Right cardiac atrium (tissue), 5 donors: ENCODE data around the gene BNC2. TPM values are rescaled to one million over a fixed set of nuclear protein-coding genes. Genes with fewer than 3 reads are reported as not detected.

Experiments
- ATAC-seq, 2 donors: fragments of 200-7000 bp; cut with Tn5 transposase; one replicate each; pipeline versions ENCODE4 v1.8.0 to v1.9.1; 2020; ENCODE audit warnings: moderate library complexity in 2 of 2, mild to moderate bottlenecking in 1 of 2
- DNase-seq, 3 donors: peaks; one replicate each; pipeline ENCODE4 v3.0.0-alpha.2; 2020
- H3K27ac ChIP-seq: one replicate; pipeline ENCODE4 v1.5.1; 2013; ENCODE audit warnings: mild to moderate bottlenecking, low read length, control low read depth, moderate library complexity
- H3K27me3 ChIP-seq: one replicate; pipeline ENCODE4 v1.6.1; 2013; ENCODE audit not compliant: control insufficient read depth, insufficient read depth
- H3K4me1 ChIP-seq: one replicate; pipeline ENCODE4 v1.6.1; 2013; ENCODE audit warnings: low read length; ENCODE audit not compliant: control insufficient read depth, insufficient read depth
- H3K4me3 ChIP-seq: one replicate; pipeline ENCODE4 v1.5.1; 2013; ENCODE audit warnings: low read length, control low read depth
- H3K9me3 ChIP-seq: one replicate; pipeline ENCODE4 v1.6.1; 2013; ENCODE audit warnings: low read length; ENCODE audit not compliant: control insufficient read depth
- WGBS: extraction: QIAGEN DNeasy Blood & Tissue Kit; methylation state at CpG from one replicate; pipeline ENCODE4 v1.1.7; 2013; 5-methylcytosine and 5-hydroxymethylcytosine counted together
- intact Hi-C, 4 donors: fragments of 100-400 bp; cut with DNase I; formaldehyde crosslinking; loops; one replicate each; pipeline versions ENCODE4 v1.11.0 to v1.14.0; 2022 to 2023
- polyA plus RNA-seq: library from polyadenylated mRNA; stranded (reverse); fragments of 200-250 nt; gene quantifications from one replicate; pipeline ENCODE4 v1.2.3, GENCODE V29; 2013
- total RNA-seq, 4 donors: library from RNA; stranded (reverse); fragmentation: NEBNext Ultra II Directional; extraction: Animal tissue kit (Norgen Biotek cat#: 25700); gene quantifications; one replicate each; pipeline ENCODE4 v1.2.1, GENCODE V29; 2021
- donor health status: healthy with polysubstance abuse.
- donor health status: DM: no; HTN: yes; CAD: no.
- donor health status: DM: no; HTN: no; CAD: no.
- donor health status: DM: no; HTN: yes; CAD: no; lungs with severe emphysema.
- donor health status: DM: yes; HTN: yes; CAD: no.

BNC2 gene
- total and polyA plus RNA-seq, 5 donors = 4.7 to 123 (median 67.8) TPM

- Histone ChIP-seq H3K4me3 (no peak overlapping the region), H3K27me3 (no peaks in the 10 kb centered on the region), H3K4me1 (no peaks in the 10 kb centered on the region), H3K27ac (no peak overlapping the region), H3K9me3 (no peaks in the 10 kb centered on the region)
- intact Hi-C loops = no loop called here
- DNase-seq (no peak), ATAC-seq (no peak)
Observed at GRCh38 chr9:16594787-16595186, 275.7 kb downstream of the BNC2 start.

GRCh38 chr9:16593746-16594145 is 276.7 kb downstream of the BNC2 start:
- intact Hi-C loops = no loop called here
- H3K27ac ChIP-seq = no peak overlapping the region
- ATAC-seq = no peak

GRCh38 chr9:16591092-16591491 is 279.4 kb downstream of the BNC2 start:
- Histone ChIP-seq H3K4me1 (no peaks in the 10 kb centered on the region), H3K4me3 (no peak overlapping the region), H3K27me3 (no peaks in the 10 kb centered on the region), H3K9me3 (no peaks in the 10 kb centered on the region), H3K27ac (no peak overlapping the region)
- ATAC-seq (no peak), DNase-seq (no peak)
- intact Hi-C loops = no loop called here
- WGBS = 73% methylated on average over 5 of the region's 5 CpGs

More at GRCh38 chr9:16593746-16594145, 276.7 kb downstream of the BNC2 start:
- 92% methylated on average over 1 of the region's 1 CpG for WGBS
- no peaks in the 10 kb centered on the region for H3K27me3 ChIP-seq
- no peaks in the 10 kb centered on the region for H3K4me1 ChIP-seq
- no peak overlapping the region for H3K4me3 ChIP-seq
- no peaks in the 10 kb centered on the region for H3K9me3 ChIP-seq
- DNase-seq = no peak

- no peak for ATAC-seq
- no peak for DNase-seq
- H3K9me3 ChIP-seq = no peaks in the 10 kb centered on the region
- H3K4me3 ChIP-seq = no peak overlapping the region
- WGBS = 85% methylated on average over 4 of the region's 4 CpGs
- no peak overlapping the region for H3K27ac ChIP-seq
- H3K4me1 ChIP-seq = no peaks in the 10 kb centered on the region
- intact Hi-C loops = no loop called here
- no peaks in the 10 kb centered on the region for H3K27me3 ChIP-seq
Observed at GRCh38 chr9:16585591-16585990, 284.9 kb downstream of the BNC2 start.

- DNase-seq (no peak), ATAC-seq (no peak)
- WGBS = 77% methylated on average over 2 of the region's 2 CpGs
- Histone ChIP-seq H3K9me3 (no peaks in the 10 kb centered on the region), H3K4me1 (no peaks in the 10 kb centered on the region), H3K27me3 (no peaks in the 10 kb centered on the region), H3K4me3 (no peak overlapping the region), H3K27ac (no peak overlapping the region)
- intact Hi-C loops = no loop called here
Observed at GRCh38 chr9:16579872-16580432, 290.5 kb downstream of the BNC2 start.

GRCh38 chr9:16575986-16576245 is 294.6 kb downstream of the BNC2 start:
- intact Hi-C loops = no loop called here
- ATAC-seq (peak in 1 of 2 donors; percentile 24), DNase-seq (no peak)
- H3K9me3 ChIP-seq = no peaks in the 10 kb centered on the region
- no peaks in the 10 kb centered on the region for H3K27me3 ChIP-seq
- no peaks in the 10 kb centered on the region for H3K4me1 ChIP-seq
- 26% methylated on average over 3 of the region's 3 CpGs for WGBS
- H3K27ac ChIP-seq = no peak overlapping the region
- no peak overlapping the region for H3K4me3 ChIP-seq

GRCh38 chr9:16575142-16575985 is 295.1 kb downstream of the BNC2 start:
- ATAC-seq = peak; percentile 36 to 41
- Histone ChIP-seq H3K4me3 (no peak overlapping the region), H3K27ac (no peak overlapping the region)

GRCh38 chr9:16572005-16572734 is 298.3 kb downstream of the BNC2 start:
- Histone ChIP-seq H3K4me1 (no peaks in the 10 kb centered on the region), H3K27me3 (no peaks in the 10 kb centered on the region), H3K9me3 (no peaks in the 10 kb centered on the region), H3K4me3 (no peak overlapping the region), H3K27ac (no peak overlapping the region)
- DNase-seq (no peak), ATAC-seq (no peak)
- intact Hi-C loops = no loop called here
- WGBS = 72% methylated on average over 5 of the region's 5 CpGs

More at GRCh38 chr9:16575142-16575985, 295.1 kb downstream of the BNC2 start:
- Histone ChIP-seq H3K4me1 (no peaks in the 10 kb centered on the region), H3K27me3 (no peaks in the 10 kb centered on the region), H3K9me3 (no peaks in the 10 kb centered on the region)
- DNase-seq = no peak
- intact Hi-C loops = no loop called here
- WGBS = 41% methylated on average over 11 of the region's 11 CpGs

- 39% methylated on average over 7 of the region's 7 CpGs for WGBS
Observed at GRCh38 chr9:16571127-16571802, 299.2 kb downstream of the BNC2 start.

GRCh38 chr9:16563446-16563845 is 307.0 kb downstream of the BNC2 start:
- H3K4me1 ChIP-seq = no peaks in the 10 kb centered on the region
- no peaks in the 10 kb centered on the region for H3K9me3 ChIP-seq
- no peak overlapping the region for H3K4me3 ChIP-seq
- DNase-seq = no peak
- intact Hi-C loops = no loop called here
- ATAC-seq = no peak
- no peak overlapping the region for H3K27ac ChIP-seq
- WGBS = 92% methylated on average over 2 of the region's 2 CpGs
- H3K27me3 ChIP-seq = no peaks in the 10 kb centered on the region

More at GRCh38 chr9:16571127-16571802, 299.2 kb downstream of the BNC2 start:
- intact Hi-C loops = no loop called here
- DNase-seq (no peak), ATAC-seq (no peak)
- Histone ChIP-seq H3K27ac (no peak overlapping the region), H3K4me1 (no peaks in the 10 kb centered on the region), H3K27me3 (no peaks in the 10 kb centered on the region), H3K4me3 (no peak overlapping the region), H3K9me3 (no peaks in the 10 kb centered on the region)

- DNase-seq (no peak), ATAC-seq (no peak)
- H3K27ac ChIP-seq = no peak overlapping the region
- no peaks in the 10 kb centered on the region for H3K4me1 ChIP-seq
- H3K9me3 ChIP-seq = no peaks in the 10 kb centered on the region
- intact Hi-C loops = no loop called here
- H3K27me3 ChIP-seq = no peaks in the 10 kb centered on the region
- 67% methylated on average over 4 of the region's 4 CpGs for WGBS
- H3K4me3 ChIP-seq = no peak overlapping the region
Observed at GRCh38 chr9:16561121-16561520, 309.3 kb downstream of the BNC2 start.
